HG03045 (cell line): ENCODE data around the gene CAV1.

Experiments
- ATAC-seq: cut with Tn5 transposase; IDR thresholded peaks from one replicate; pipeline ENCODE4 v1.9.1; 2021; ENCODE audit warnings: mild to moderate bottlenecking, moderate library complexity; ENCODE audit not compliant: unreplicated experiment

The CAV1 gene

GRCh38 chr7:116502201-116503096 is 22.4 kb upstream of the CAV1 start:
- no peak for ATAC-seq

DNA sequence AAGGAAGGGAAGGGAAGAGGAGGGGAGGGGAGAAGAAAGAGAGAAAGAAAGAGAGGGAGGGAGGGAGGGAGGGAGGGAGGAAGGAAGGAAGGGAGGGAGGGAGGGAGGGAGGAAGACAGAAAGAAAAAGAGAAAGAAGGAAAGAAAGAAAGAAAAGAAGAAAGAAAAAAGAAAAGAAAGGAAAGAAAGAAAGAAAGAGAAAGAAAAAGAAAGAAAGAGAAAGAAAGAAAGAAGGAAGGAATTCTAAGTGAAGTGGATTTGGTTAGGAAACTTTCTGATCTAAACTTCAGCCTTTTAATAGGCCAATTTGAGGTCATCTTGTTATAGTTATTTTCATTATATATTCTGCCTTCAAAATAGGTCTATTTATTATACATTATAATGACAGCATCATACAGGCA is 21.0 kb upstream of the CAV1 start:
- ATAC-seq = no peak

GRCh38 chr7:116505278-116505677 is 19.6 kb upstream of the CAV1 start:
- ATAC-seq = no peak

- no peak for ATAC-seq
Measured at GRCh38 chr7:116505823-116506222, 19.0 kb upstream of the CAV1 start.

DNA sequence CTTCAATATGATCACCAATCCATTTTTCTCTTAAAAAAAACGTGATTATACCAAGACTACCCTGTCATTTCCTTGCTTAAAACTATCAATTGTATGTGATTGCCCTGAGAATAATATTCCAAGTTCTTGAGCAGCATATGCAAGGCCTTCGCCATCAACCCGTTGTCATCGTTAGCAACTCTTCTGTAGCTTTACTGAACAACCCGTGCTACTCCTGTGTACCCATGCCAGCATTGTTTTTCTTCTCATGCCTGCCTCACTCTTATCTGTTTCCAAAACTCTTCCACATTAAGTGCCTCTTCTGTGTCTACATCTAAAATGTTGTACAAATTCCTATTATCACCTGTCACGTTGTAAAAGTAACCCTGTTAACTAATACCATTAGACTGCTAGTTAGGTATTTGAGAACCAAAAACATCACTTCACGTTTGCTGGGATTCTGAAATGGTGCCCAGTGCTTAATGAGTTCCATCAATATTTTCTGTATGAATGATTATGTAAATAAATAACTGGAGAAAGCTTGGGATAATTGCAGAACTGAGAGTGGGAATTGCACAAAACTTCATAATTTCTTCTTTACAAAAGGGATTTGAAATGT is 14.8 kb upstream of the CAV1 start:
- ATAC-seq = no peak

DNA sequence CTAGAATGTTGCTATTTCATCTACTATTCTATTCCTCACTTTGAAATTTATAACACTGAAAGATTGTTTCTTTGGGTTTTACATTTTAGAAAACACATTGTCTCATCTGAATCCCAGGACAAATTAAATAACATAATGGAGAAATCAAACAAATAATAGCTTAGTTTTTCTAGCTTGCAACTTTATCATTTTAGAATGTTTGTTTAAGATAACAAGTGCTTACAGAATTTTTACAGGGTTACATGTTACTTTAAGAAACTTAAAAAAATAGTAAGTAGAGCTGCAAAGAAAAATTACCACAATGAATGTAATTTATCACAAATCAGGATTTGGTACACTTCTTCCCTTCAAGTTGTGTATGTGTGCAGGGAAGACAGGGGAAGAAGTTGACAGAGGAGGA is 14.0 kb upstream of the CAV1 start:
- no peak for ATAC-seq

- ATAC-seq = peak; percentile 99
Measured at GRCh38 chr7:116511552-116512519, 13.0 kb upstream of the CAV1 start.

GRCh38 chr7:116512520-116513188 is 12.2 kb upstream of the CAV1 start:
- no peak for ATAC-seq

GRCh38 chr7:116515584-116515983 is 9.3 kb upstream of the CAV1 start:
- no peak for ATAC-seq

GRCh38 chr7:116516324-116516723 is 8.5 kb upstream of the CAV1 start:
- no peak for ATAC-seq

DNA sequence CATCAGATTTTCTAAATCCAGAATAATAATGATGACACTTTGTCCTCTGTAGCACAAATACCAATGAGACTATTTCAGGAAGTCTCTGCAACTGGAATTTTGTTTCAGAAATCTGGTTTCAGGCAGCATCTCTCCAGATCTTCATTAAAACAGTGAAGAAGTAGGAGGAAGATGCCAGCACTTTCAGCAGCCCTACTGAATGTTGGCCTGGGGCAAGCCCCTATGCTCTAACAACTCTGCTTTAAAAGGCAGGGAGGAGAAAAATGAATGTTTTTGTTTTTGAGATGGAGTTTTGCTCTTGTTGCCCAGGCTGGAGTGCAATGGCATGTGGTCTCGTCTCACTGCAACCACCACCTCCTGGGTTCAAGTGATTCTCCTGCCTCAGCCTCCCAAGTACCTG is 7.2 kb upstream of the CAV1 start:
- ATAC-seq = no peak

DNA sequence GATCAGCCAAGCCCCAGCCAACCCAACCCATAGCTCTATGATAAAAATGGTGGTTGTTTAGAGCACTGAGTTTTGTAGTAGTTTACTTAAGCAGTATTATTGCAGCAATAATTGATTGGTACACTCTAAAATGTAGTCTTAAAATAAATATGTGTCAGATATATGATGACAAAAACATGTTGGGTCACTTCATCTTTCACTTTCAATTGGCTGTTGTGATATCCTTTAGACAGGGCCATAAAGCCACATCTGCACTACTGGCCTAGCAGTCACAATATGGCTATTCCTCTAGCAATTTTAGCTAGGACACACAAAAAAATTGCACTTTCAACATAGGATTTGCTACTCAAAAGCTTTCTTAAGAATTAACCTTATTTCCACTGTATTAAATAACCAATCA is 5.9 kb upstream of the CAV1 start:
- no peak for ATAC-seq

GRCh38 chr7:116521046-116521664 is 3.7 kb upstream of the CAV1 start:
- no peak for ATAC-seq

DNA sequence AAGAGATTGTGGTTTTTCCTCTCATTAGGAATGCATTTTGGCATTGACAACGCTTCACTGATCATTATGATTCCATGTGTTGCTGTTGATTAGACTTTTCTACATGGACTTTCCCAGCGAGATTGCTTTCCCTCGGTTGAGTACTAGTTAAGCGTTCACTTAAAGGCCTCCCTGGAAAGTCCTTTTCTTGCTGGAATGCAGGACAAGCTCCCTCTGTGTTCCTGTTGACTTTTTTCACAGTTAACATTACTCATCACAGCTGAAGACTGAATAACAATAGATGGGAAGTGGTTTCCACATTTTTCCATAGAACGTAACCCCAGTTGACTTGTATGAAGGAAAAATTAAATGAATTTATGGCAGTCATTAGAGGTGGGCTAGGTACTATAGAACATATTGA is 2.6 kb upstream of the CAV1 start:
- ATAC-seq = no peak

GRCh38 chr7:116524221-116524608 is 621 bp upstream of the CAV1 start:
- no peak for ATAC-seq

GRCh38 chr7:116525298-116525912 is 569 bp downstream of the CAV1 start:
- ATAC-seq = no peak

GRCh38 chr7:116525913-116526861 is 1.4 kb downstream of the CAV1 start:
- peak; percentile 92 for ATAC-seq

DNA sequence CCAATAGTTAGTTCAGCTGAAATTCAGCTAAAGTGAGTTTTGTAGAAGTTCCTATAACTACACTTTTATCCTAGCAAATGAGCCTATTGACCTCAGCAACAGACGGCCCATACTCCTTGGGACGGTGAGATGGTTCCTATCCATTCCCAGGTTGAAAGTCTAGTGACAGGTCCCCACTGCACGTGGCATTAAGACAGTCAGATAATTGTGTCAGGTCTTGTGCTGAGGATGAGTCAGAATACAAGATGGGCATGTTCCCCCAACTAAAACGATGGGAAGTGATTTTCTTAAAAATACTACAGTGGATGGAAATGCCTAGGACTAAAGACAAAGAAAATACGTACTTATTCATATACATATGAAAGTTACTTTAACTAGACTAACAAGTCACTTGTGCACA is 2.1 kb downstream of the CAV1 start:
- ATAC-seq = no peak

DNA sequence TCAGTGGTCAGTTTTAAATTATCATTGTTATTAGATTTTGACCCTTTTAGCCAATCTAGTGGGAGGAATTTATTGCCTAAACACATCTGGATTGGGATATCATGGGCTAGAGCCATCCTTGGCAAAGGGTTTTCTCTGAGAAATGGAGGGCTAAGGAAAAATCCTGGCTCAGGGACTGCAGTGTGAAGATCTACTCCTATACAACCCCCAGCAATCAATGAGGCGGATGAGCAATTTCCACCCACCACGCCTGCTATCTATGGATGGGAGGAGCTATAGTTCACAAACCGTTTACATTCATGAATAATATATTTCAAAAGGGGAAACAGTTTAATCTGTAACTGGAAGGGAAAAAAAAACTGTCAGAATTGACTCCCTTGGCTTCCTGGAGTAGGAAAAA is 2.7 kb downstream of the CAV1 start:
- ATAC-seq = no peak
